Hepatocyte (in vitro differentiated cells): ENCODE data around the gene LYRM4. TPM values are rescaled to one million over a fixed set of nuclear protein-coding genes. Genes with fewer than 3 reads are reported as not detected.

ENCODE experiments used
- DNase-seq: peaks from one replicate; pipeline ENCODE4 v3.0.0-alpha.2; 2016; ENCODE audit warnings: low spot score
- H2AFZ ChIP-seq: fragments of 200-600 bp; sonication (generic); 2 replicates; pipeline ENCODE4 v1.6.0; 2016; ENCODE audit warnings: antibody characterized with exemption, mild to moderate bottlenecking
- H3K27ac ChIP-seq: fragments of 200-600 bp; sonication (generic); 2 replicates; pipeline ENCODE4 v1.5.1; 2016; ENCODE audit warnings: mild to moderate bottlenecking
- H3K27me3 ChIP-seq: fragments of 200-600 bp; sonication (generic); 2 replicates; pipeline ENCODE4 v1.6.1; 2016
- H3K36me3 ChIP-seq: fragments of 200-600 bp; sonication (generic); replicated peaks from 2 replicates; pipeline ENCODE4 v1.5.1; 2016; ENCODE audit warnings: low read depth; ENCODE audit not compliant: insufficient read depth
- H3K4me1 ChIP-seq: fragments of 200-600 bp; sonication (generic); 2 replicates; pipeline ENCODE4 v1.5.1; 2016; ENCODE audit warnings: mild to moderate bottlenecking, moderate library complexity; ENCODE audit not compliant: insufficient read depth
- H3K4me2 ChIP-seq: fragments of 200-600 bp; sonication (generic); 2 replicates; pipeline ENCODE4 v1.6.0; 2016
- H3K4me3 ChIP-seq: fragments of 200-600 bp; sonication (generic); 2 replicates; pipeline ENCODE4 v1.5.1; 2016; ENCODE audit warnings: mild to moderate bottlenecking
- H3K79me2 ChIP-seq: fragments of 200-600 bp; sonication (generic); 2 replicates; pipeline ENCODE4 v1.6.0; 2017; ENCODE audit warnings: mild to moderate bottlenecking
- H3K9me2 ChIP-seq: fragments of 200-600 bp; sonication (generic); replicated peaks from 2 replicates; pipeline ENCODE4 v1.6.0; 2017; ENCODE audit warnings: mild to moderate bottlenecking; ENCODE audit not compliant: insufficient read depth
- H3K9me3 ChIP-seq: fragments of 200-600 bp; sonication (generic); 2 replicates; pipeline ENCODE4 v1.5.1; 2016; ENCODE audit warnings: low read depth, mild to moderate bottlenecking
- H4K20me1 ChIP-seq: fragments of 200-600 bp; sonication (generic); 2 replicates; pipeline ENCODE4 v1.6.0; 2016; ENCODE audit warnings: mild to moderate bottlenecking; ENCODE audit not compliant: insufficient read depth, poor library complexity, severe bottlenecking
- EZH2 ChIP-seq: fragments of 200-600 bp; sonication (generic); IDR thresholded peaks from 2 replicates; pipeline ENCODE4 v1.6.1; 2016; ENCODE audit warnings: antibody characterized with exemption, mild to moderate bottlenecking, borderline replicate concordance
- EZH2phosphoT487 ChIP-seq: fragments of 200-600 bp; sonication (generic); IDR thresholded peaks from one replicate; pipeline ENCODE4 v1.6.1; 2018; ENCODE audit warnings: antibody characterized with exemption, mild to moderate bottlenecking, low read depth, moderate library complexity; ENCODE audit not compliant: unreplicated experiment, severe bottlenecking
- WGBS: methylation state at CpG from one replicate; pipeline ENCODE4 v1.1.6; 2016; ENCODE audit warnings: low lambda C conversion rate; ENCODE audit errors: missing lambda C conversion rate; 5-methylcytosine and 5-hydroxymethylcytosine counted together
- polyA plus RNA-seq: library from polyadenylated mRNA; unstranded; fragments of >200 nt; fragmentation: Nextera tagmentation; extraction: Ambion mirVana; gene quantifications from 2 replicates; pipeline ENCODE4 v1.2.1, GENCODE V29; 2016
- total RNA-seq: library from RNA; depleted of rRNA; stranded (reverse); fragments of >200 nt; gene quantifications from 2 replicates; pipeline ENCODE4 v1.2.3, GENCODE V29; 2014
- TF ChIP-seq, protein P1 (sequence below): fragments of 200-600 bp; sonication (generic); IDR thresholded peaks from 2 replicates; pipeline ENCODE4 v1.5.1; 2016; ENCODE audit warnings: antibody characterized with exemption, mild to moderate bottlenecking; ENCODE audit not compliant: poor library complexity

The LYRM4 gene
- total and polyA plus RNA-seq, 2 experiments from 2014 or later, result 20.5 to 22.9 TPM

DNA sequence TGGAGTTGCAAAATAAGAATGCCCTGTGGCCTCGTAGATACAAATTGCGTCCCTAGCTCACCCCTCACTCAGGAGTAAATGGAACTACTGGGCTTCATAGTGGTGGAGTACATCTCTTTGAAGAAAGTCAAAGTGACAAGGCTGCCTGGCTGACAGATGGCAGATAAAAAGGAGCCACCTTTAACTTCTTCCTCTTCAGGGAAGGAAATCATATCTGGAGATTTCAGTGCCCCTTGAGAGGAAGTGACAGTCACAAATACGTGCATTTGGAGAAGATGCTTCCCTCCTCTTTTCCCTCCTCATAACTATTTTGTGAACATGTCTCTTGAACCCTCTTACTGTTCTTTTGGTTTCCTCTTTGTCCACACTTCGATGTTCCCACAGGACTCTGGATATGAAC lies 132.4 kb downstream of the LYRM4 start:
- no peak for DNase-seq
- TF ChIP-seq, protein P1, sequence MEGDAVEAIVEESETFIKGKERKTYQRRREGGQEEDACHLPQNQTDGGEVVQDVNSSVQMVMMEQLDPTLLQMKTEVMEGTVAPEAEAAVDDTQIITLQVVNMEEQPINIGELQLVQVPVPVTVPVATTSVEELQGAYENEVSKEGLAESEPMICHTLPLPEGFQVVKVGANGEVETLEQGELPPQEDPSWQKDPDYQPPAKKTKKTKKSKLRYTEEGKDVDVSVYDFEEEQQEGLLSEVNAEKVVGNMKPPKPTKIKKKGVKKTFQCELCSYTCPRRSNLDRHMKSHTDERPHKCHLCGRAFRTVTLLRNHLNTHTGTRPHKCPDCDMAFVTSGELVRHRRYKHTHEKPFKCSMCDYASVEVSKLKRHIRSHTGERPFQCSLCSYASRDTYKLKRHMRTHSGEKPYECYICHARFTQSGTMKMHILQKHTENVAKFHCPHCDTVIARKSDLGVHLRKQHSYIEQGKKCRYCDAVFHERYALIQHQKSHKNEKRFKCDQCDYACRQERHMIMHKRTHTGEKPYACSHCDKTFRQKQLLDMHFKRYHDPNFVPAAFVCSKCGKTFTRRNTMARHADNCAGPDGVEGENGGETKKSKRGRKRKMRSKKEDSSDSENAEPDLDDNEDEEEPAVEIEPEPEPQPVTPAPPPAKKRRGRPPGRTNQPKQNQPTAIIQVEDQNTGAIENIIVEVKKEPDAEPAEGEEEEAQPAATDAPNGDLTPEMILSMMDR, result no peak
- TF ChIP-seq EZH2, result no peak
- TF ChIP-seq EZH2phosphoT487, result no peak
- peaks cover 13% of the 10 kb centered on the region for H3K4me1 ChIP-seq
- 86% methylated on average over 4 of the region's 4 CpGs for WGBS
- H3K27me3 ChIP-seq, result no peaks in the 10 kb centered on the region
- no peaks in the 10 kb centered on the region for H3K36me3 ChIP-seq
- no peaks in the 10 kb centered on the region for H3K79me2 ChIP-seq
- no peaks in the 10 kb centered on the region for H3K9me3 ChIP-seq
- H3K4me3 ChIP-seq, result no peak overlapping the region
- no peaks in the 10 kb centered on the region for H4K20me1 ChIP-seq
- no peak overlapping the region for H3K27ac ChIP-seq
- no peak overlapping the region for H3K4me2 ChIP-seq
- H3K9me2 ChIP-seq, result no peaks in the 10 kb centered on the region
- no peak overlapping the region for H2AFZ ChIP-seq

DNA sequence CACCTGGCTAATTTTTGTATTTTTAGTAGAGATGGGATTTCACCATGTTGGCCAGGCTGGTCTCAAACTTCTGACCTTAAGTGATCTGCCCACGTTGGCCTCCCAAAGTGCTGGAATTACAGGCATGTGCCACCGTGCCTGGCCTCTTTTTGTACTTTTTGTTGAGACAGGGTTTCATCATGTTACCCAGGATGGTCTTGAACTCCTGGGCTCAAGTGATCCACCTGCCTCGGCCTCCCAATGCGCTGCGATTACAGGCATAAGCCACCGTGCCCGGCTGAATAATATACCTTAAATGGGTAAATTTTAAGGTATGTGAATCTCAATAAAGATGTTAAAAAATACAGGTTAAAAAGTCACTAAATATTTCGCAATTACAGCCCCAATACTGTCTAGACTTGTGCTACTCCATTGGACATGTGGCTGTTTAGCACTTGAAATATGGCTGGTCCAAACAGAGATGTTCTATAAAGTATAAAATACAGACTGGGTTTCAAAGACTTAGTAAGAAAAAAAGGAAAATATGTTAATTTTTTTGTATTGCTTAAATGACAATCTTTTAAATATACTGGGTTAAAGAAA lies 133.6 kb downstream of the LYRM4 start:
- Histone ChIP-seq H2AFZ (no peak overlapping the region), H3K27me3 (no peaks in the 10 kb centered on the region), H3K4me2 (no peak overlapping the region), H3K9me2 (no peaks in the 10 kb centered on the region), H3K79me2 (no peaks in the 10 kb centered on the region), H3K36me3 (no peaks in the 10 kb centered on the region), H3K27ac (no peak overlapping the region), H3K9me3 (no peaks in the 10 kb centered on the region), H3K4me1 (peaks cover 13% of the 10 kb centered on the region), H4K20me1 (no peaks in the 10 kb centered on the region), H3K4me3 (no peak overlapping the region)
- WGBS, result 93% methylated on average over 8 of the region's 8 CpGs
- no peak for DNase-seq
- TF ChIP-seq, protein P1, result no peak

DNA sequence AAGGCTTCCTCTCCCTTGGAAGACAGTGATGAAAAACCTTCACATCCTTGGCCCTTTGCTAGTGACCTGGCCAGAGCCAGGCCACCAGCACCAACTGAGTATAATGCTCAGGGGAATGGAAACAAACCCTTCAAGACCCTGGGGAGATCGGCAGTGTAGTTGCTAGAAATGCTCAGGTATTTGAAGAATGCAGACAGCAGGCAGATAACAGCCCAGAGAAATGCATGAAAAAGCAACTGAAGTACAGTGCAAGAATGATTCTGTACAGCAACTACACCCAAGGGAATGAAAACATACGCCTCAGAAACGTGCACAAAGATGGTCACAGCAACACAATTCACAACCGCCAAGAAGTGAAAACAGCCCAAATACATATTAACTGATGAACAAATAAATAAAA lies 134.5 kb downstream of the LYRM4 start:
- no peak overlapping the region for H3K27ac ChIP-seq
- TF ChIP-seq EZH2 (no peak), EZH2phosphoT487 (no peak)
- TF ChIP-seq, protein P1, result no peak
- H3K36me3 ChIP-seq, result no peaks in the 10 kb centered on the region
- no peak overlapping the region for H3K4me2 ChIP-seq
- peaks cover 13% of the 10 kb centered on the region for H3K4me1 ChIP-seq
- H4K20me1 ChIP-seq, result no peaks in the 10 kb centered on the region
- no peaks in the 10 kb centered on the region for H3K79me2 ChIP-seq
- no peak overlapping the region for H2AFZ ChIP-seq
- no peaks in the 10 kb centered on the region for H3K9me2 ChIP-seq
- WGBS, result 45% methylated on average over 4 of the region's 4 CpGs
- no peaks in the 10 kb centered on the region for H3K9me3 ChIP-seq
- no peak for DNase-seq
- no peak overlapping the region for H3K4me3 ChIP-seq
- no peaks in the 10 kb centered on the region for H3K27me3 ChIP-seq
